ENCODE data around the gene WDPCP.

The WDPCP gene

DNA sequence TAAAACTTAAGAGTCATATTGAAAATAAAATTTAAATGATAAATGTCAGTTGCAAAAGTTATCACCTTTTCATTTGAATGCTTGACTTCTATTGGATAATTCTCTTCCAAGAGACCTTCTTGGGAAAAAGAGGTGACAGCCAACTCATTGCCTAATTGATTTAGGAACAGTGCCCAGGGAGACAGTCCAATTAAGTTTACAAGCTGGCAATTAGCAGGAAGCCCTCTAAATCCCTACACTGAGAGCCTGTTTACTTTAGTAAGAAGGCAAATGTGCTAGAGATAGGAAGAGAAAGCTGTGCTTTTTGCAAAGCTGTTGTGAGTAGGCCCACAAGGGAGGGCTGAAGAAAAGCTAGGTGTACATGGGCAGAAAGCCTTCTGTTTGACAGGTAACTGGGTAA, 189.1 kb downstream of the WDPCP start:
- Histone ChIP-seq H3K9me3 (ENCODE audit: control insufficient read depth, insufficient read depth, low read length) (no peaks in the 10 kb centered on the region), H3F3A (ENCODE audit: control insufficient read depth, insufficient read depth) (no peaks in the 10 kb centered on the region), H3K4me2 (ENCODE audit: low read length) (no peak overlapping the region), H3K36me3 (ENCODE audit: control insufficient read depth, low read length) (peaks cover under 1% of the 10 kb centered on the region; the same call in 1 of the 2 replicates), H3K9me2 (replicated peaks; ENCODE audit: control insufficient read depth, low read length) (no peaks in the 10 kb centered on the region), H3K79me2 (ENCODE audit: control insufficient read depth, low read length) (no peaks in the 10 kb centered on the region), H3K4me1 (ENCODE audit: control insufficient read depth, low read length) (no peaks in the 10 kb centered on the region), H4K20me1 (ENCODE audit: control insufficient read depth, insufficient read depth, low read depth, low read length) (no peaks in the 10 kb centered on the region), H3K4me3 (ENCODE audit: low read length) (no peak overlapping the region), H3K27ac (ENCODE audit: low read depth, low read length) (no peak overlapping the region), H3K27me3 (ENCODE audit: control insufficient read depth, low read length) (no peaks in the 10 kb centered on the region)
- TF ChIP-seq, protein P1, sequence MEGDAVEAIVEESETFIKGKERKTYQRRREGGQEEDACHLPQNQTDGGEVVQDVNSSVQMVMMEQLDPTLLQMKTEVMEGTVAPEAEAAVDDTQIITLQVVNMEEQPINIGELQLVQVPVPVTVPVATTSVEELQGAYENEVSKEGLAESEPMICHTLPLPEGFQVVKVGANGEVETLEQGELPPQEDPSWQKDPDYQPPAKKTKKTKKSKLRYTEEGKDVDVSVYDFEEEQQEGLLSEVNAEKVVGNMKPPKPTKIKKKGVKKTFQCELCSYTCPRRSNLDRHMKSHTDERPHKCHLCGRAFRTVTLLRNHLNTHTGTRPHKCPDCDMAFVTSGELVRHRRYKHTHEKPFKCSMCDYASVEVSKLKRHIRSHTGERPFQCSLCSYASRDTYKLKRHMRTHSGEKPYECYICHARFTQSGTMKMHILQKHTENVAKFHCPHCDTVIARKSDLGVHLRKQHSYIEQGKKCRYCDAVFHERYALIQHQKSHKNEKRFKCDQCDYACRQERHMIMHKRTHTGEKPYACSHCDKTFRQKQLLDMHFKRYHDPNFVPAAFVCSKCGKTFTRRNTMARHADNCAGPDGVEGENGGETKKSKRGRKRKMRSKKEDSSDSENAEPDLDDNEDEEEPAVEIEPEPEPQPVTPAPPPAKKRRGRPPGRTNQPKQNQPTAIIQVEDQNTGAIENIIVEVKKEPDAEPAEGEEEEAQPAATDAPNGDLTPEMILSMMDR (IDR thresholded peaks at IDR 0.05; ENCODE audit: low read depth, low read length, poor library complexity, severe bottlenecking): no peak
- no peak for TF ChIP-seq EZH2phosphoT487 (IDR thresholded peaks at IDR 0.05; ENCODE audit: borderline replicate concordance, low read length)

DNA sequence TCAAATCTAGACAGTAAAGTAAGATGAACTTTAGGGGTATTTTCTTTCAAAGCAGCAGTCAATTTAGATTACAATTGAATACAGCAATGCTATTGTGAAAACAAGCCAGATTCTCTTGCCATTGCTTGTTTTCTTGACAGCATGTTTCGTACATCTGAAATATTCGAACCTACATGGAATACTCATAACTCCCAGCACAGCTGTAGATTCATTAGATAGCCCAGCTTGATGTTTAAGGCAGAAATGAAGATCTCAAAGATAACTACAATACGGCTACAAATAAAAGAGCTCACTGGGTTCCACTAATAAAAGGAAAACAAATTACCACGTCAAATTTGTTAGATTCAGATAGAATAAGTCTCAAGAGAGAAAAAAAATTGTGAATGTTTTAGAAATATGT, 208.8 kb downstream of the WDPCP start:
- Histone ChIP-seq H3F3A (ENCODE audit: control insufficient read depth, insufficient read depth) (no peaks in the 10 kb centered on the region), H3K27ac (ENCODE audit: low read depth, low read length) (no peak overlapping the region), H3K36me3 (ENCODE audit: control insufficient read depth, low read length) (no peaks in the 10 kb centered on the region), H4K20me1 (ENCODE audit: control insufficient read depth, insufficient read depth, low read depth, low read length) (no peaks in the 10 kb centered on the region), H3K9me3 (ENCODE audit: control insufficient read depth, insufficient read depth, low read length) (no peaks in the 10 kb centered on the region), H3K79me2 (ENCODE audit: control insufficient read depth, low read length) (no peaks in the 10 kb centered on the region), H3K4me1 (ENCODE audit: control insufficient read depth, low read length) (no peaks in the 10 kb centered on the region), H3K4me3 (ENCODE audit: low read length) (no peak overlapping the region), H3K9me2 (replicated peaks; ENCODE audit: control insufficient read depth, low read length) (no peaks in the 10 kb centered on the region), H3K27me3 (ENCODE audit: control insufficient read depth, low read length) (no peaks in the 10 kb centered on the region), H3K4me2 (ENCODE audit: low read length) (no peak overlapping the region)
- no peak for TF ChIP-seq EZH2phosphoT487 (IDR thresholded peaks at IDR 0.05; ENCODE audit: borderline replicate concordance, low read length)
- TF ChIP-seq, protein P1 (IDR thresholded peaks at IDR 0.05; ENCODE audit: low read depth, low read length, poor library complexity, severe bottlenecking): no peak

DNA sequence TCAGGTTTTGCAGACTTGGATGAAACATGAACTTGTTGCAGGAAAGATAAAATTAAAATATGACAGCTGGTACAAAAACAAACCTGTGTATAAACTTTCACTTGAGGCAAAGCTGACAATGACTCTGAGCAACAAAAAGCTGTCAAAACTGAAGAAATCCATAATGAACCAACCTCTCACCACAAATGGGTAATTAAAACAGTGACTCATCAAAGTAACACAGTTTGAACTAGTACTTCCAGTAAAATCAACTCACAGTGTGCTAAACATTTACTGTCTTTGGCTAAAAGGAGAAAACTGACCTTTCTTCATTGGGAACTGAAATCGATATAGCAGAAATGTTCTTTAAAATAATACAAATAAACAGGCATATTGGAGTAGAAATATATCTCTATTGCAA, 209.7 kb downstream of the WDPCP start:
- no peaks in the 10 kb centered on the region for H3K4me1 ChIP-seq (ENCODE audit: control insufficient read depth, low read length)
- H3K4me2 ChIP-seq (ENCODE audit: low read length): no peak overlapping the region
- no peaks in the 10 kb centered on the region for H3K9me2 ChIP-seq (replicated peaks; ENCODE audit: control insufficient read depth, low read length)
- no peaks in the 10 kb centered on the region for H4K20me1 ChIP-seq (ENCODE audit: control insufficient read depth, insufficient read depth, low read depth, low read length)
- H3K36me3 ChIP-seq (ENCODE audit: control insufficient read depth, low read length): no peaks in the 10 kb centered on the region
- H3K27ac ChIP-seq (ENCODE audit: low read depth, low read length): no peak overlapping the region
- no peaks in the 10 kb centered on the region for H3K27me3 ChIP-seq (ENCODE audit: control insufficient read depth, low read length)
- H3K4me3 ChIP-seq (ENCODE audit: low read length): no peak overlapping the region
- H3K79me2 ChIP-seq (ENCODE audit: control insufficient read depth, low read length): no peaks in the 10 kb centered on the region
- TF ChIP-seq, protein P1 (IDR thresholded peaks at IDR 0.05; ENCODE audit: low read depth, low read length, poor library complexity, severe bottlenecking): no peak
- TF ChIP-seq EZH2phosphoT487 (IDR thresholded peaks at IDR 0.05; ENCODE audit: borderline replicate concordance, low read length): no peak
- no peaks in the 10 kb centered on the region for H3F3A ChIP-seq (ENCODE audit: control insufficient read depth, insufficient read depth)
- no peaks in the 10 kb centered on the region for H3K9me3 ChIP-seq (ENCODE audit: control insufficient read depth, insufficient read depth, low read length)

DNA sequence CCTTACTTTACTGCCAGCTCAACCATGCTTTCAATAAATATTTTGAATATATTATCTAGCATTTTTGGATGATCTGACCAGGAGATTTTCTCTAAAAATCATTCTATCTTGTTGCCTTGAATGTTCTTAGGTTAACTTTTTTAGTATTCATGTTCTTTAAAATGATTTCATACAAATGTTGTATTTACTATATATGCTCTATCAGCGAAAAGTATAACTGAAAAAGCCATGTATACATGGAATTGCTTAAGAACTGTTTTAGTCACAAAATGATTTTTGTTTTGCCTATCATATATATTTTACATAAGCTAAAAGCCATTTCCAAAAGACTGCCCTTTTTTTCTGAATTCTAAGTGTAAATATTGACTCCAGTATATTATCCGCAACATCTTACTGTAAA, 213.9 kb downstream of the WDPCP start:
- H4K20me1 ChIP-seq (ENCODE audit: control insufficient read depth, insufficient read depth, low read depth, low read length): no peaks in the 10 kb centered on the region
- no peaks in the 10 kb centered on the region for H3K9me2 ChIP-seq (replicated peaks; ENCODE audit: control insufficient read depth, low read length)
- TF ChIP-seq, protein P1 (IDR thresholded peaks at IDR 0.05; ENCODE audit: low read depth, low read length, poor library complexity, severe bottlenecking): no peak
- no peak for TF ChIP-seq EZH2phosphoT487 (IDR thresholded peaks at IDR 0.05; ENCODE audit: borderline replicate concordance, low read length)
- no peak overlapping the region for H3K4me3 ChIP-seq (ENCODE audit: low read length)
- no peaks in the 10 kb centered on the region for H3K4me1 ChIP-seq (ENCODE audit: control insufficient read depth, low read length)
- no peaks in the 10 kb centered on the region for H3K27me3 ChIP-seq (ENCODE audit: control insufficient read depth, low read length)
- H3K79me2 ChIP-seq (ENCODE audit: control insufficient read depth, low read length): no peaks in the 10 kb centered on the region
- no peak overlapping the region for H3K27ac ChIP-seq (ENCODE audit: low read depth, low read length)
- no peaks in the 10 kb centered on the region for H3K9me3 ChIP-seq (ENCODE audit: control insufficient read depth, insufficient read depth, low read length)
- no peaks in the 10 kb centered on the region for H3F3A ChIP-seq (ENCODE audit: control insufficient read depth, insufficient read depth)
- H3K4me2 ChIP-seq (ENCODE audit: low read length): no peak overlapping the region
- H3K36me3 ChIP-seq (ENCODE audit: control insufficient read depth, low read length): no peaks in the 10 kb centered on the region
